AG04450 (cell line): ENCODE measurements around the gene MOV10L1. TPM values are rescaled to one million over a fixed set of nuclear protein-coding genes. Genes with fewer than 3 reads are reported as not detected.

Source experiments
- CTCF ChIA-PET: fragments of 300-600, 350-600 bp; formaldehyde crosslinking; extraction: SDS; loops from one replicate; lab custom pipeline; 2022; ENCODE audit warnings: antibody characterized with exemption, inconsistent platforms; lab: Charles Lee
- POLR2A ChIA-PET: fragments of 350-600 bp; formaldehyde crosslinking; extraction: SDS; loops from one replicate; lab custom pipeline; 2021; ENCODE audit warnings: antibody characterized with exemption, inconsistent platforms; lab: Yijun Ruan, JAX
- DNase-seq: peaks from one replicate; pipeline ENCODE4 v3.0.0-alpha.2; 2011; ENCODE audit warnings: low read depth, low spot score
- H3K27ac ChIP-seq: one replicate; pipeline ENCODE4 v1.5.1; 2012; ENCODE audit warnings: low read depth, low read length, control low read depth
- H3K27me3 ChIP-seq: one replicate; pipeline ENCODE4 v1.6.0; 2012; ENCODE audit warnings: low read length; ENCODE audit not compliant: control insufficient read depth, insufficient read depth
- H3K4me3 ChIP-seq: 2 replicates; pipeline ENCODE4 v1.5.1; 2011; ENCODE audit warnings: mild to moderate bottlenecking, low read depth, low read length, control low read depth
- H3K9me3 ChIP-seq: 2 replicates; pipeline ENCODE4 v1.5.1; 2012; ENCODE audit warnings: low read length; ENCODE audit not compliant: control insufficient read depth, insufficient read depth
- polyA plus RNA-seq: library from polyadenylated mRNA; depleted of rRNA; stranded (reverse); fragments of >200 nt; gene quantifications from 2 replicates; pipeline ENCODE4 v1.2.3, GENCODE V29; 2011
- TF ChIP-seq, protein P1 (sequence below): IDR thresholded peaks from 2 replicates; pipeline ENCODE4 v1.5.1; 2011; ENCODE audit warnings: low read depth, low read length, control low read depth, inconsistent platforms

Gene MOV10L1
- polyA plus RNA-seq, 1 experiment: 4.2 TPM

DNA sequence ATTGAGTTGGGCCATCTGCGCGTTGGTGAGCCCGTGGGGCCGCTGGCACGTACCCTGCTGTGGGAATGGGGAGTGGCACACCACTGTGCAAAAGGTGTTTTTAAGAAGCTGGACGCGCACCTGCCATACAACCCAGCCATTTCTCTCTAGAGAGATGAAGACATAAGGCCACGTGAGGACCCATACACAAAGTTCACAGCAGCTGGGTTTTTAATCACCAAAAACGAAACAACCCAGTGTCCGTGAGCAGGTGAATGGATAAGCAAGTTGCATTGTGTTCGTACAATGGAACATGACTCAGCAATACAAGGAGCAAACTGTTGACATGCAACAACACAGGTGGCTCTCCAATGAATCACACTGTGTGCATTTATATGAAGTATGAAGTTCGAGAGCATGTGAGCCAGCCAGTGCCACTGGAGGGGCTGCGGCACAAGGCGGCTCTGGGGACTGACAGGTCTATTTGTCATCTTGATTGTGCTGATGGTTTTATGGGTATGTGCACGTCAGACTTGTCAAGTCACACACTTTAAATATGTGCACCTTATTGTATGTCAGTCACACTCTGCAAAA is 50.1 kb downstream of the MOV10L1 start:
- ChIA-PET POLR2A (no interaction called here), CTCF (no interaction called here)
- Histone ChIP-seq H3K27ac (no peak overlapping the region), H3K4me3 (no peak overlapping the region), H3K9me3 (no peaks in the 10 kb centered on the region), H3K27me3 (no peaks in the 10 kb centered on the region)
- TF ChIP-seq, protein P1, sequence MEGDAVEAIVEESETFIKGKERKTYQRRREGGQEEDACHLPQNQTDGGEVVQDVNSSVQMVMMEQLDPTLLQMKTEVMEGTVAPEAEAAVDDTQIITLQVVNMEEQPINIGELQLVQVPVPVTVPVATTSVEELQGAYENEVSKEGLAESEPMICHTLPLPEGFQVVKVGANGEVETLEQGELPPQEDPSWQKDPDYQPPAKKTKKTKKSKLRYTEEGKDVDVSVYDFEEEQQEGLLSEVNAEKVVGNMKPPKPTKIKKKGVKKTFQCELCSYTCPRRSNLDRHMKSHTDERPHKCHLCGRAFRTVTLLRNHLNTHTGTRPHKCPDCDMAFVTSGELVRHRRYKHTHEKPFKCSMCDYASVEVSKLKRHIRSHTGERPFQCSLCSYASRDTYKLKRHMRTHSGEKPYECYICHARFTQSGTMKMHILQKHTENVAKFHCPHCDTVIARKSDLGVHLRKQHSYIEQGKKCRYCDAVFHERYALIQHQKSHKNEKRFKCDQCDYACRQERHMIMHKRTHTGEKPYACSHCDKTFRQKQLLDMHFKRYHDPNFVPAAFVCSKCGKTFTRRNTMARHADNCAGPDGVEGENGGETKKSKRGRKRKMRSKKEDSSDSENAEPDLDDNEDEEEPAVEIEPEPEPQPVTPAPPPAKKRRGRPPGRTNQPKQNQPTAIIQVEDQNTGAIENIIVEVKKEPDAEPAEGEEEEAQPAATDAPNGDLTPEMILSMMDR: no peak
- DNase-seq: no peak

DNA sequence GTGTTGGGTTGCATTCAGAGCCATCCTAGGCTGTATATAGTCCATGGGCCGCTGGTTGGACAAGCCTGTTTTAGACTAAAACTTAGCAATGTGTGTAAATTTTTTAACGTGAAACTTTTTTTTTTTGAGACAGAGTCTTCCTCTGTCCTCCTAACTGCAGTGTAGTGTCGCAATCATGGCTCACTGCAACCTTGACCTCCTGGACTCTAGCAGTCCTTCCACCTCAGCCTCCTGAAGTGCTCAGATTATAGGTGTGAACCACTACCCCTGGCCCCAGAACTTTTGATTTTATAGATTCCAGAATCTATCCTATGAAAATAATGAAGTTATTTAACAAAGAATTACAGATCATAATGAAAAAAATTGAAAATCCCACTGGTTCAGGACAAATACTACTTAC is 50.8 kb downstream of the MOV10L1 start:
- no peak for DNase-seq
- no peaks in the 10 kb centered on the region for H3K27me3 ChIP-seq
- CTCF ChIA-PET: no interaction called here
- TF ChIP-seq, protein P1: no peak
- no peak overlapping the region for H3K27ac ChIP-seq
- H3K4me3 ChIP-seq: no peak overlapping the region
- H3K9me3 ChIP-seq: no peaks in the 10 kb centered on the region
- POLR2A ChIA-PET: no interaction called here

DNA sequence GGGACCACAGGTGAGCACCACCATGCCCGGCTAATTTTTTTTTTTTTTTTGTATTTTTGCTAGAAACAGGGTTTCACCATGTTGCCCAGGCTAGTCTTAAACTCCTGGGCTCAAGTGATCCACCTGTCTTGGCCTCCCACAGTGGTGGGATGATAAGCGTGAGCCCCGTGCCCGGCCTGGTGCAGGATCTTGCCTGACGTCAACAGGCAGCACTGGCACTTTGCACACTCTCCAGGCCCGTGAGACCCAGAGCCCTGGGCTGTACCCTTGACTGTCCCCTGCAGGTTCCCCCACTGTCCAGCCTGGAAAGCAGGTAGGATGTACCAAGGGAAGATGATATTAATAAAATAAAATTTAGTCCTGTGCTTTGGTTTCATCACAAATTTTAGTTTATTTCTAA is 51.7 kb downstream of the MOV10L1 start:
- ChIA-PET POLR2A (interaction anchor here (1.0 to 1.1 kb wide), 2 partner anchors 13 to 174 kb away, joined by 3 to 4 read pairs; no protein-coding TSS in a partner anchor), CTCF (no interaction called here)
- TF ChIP-seq, protein P1: no peak
- Histone ChIP-seq H3K27ac (no peak overlapping the region), H3K27me3 (no peaks in the 10 kb centered on the region), H3K9me3 (no peaks in the 10 kb centered on the region; the same call in 1 of the 2 replicates), H3K4me3 (no peak overlapping the region)
- DNase-seq: no peak

DNA sequence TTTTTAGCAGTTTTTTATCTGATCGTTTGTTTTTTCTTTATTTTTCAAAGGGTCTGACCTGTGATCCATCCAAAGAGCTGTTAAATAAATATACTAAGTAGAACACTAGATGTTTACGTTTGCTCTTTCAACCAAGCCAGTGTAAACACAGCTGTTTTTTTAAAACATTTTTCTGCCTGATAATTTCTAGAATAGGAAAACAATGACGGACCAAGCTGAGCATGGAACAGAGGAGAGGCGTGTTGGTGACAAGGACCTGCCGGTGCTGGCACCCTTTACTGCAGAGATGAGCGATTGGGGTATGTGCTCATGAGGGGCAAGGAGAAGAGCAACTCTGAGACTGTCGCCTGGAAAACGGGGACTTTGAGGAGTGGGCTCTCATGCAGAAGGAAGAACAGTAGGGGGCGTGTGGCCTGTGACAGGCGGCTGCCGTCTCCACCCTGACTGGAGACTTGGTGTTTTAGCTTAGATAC is 52.1 kb downstream of the MOV10L1 start:
- POLR2A ChIA-PET: interaction anchor here (1.0 to 1.1 kb wide), 2 partner anchors 13 to 174 kb away, joined by 3 to 4 read pairs; no protein-coding TSS in a partner anchor
- TF ChIP-seq, protein P1: peak; percentile 29; the same call in 1 of the 2 replicates
- CTCF ChIA-PET: interaction anchor here (1.0 to 1.6 kb wide), 3 partner anchors 56 to 212 kb away, joined by 3 to 4 read pairs (median 3); no protein-coding TSS in a partner anchor

DNA sequence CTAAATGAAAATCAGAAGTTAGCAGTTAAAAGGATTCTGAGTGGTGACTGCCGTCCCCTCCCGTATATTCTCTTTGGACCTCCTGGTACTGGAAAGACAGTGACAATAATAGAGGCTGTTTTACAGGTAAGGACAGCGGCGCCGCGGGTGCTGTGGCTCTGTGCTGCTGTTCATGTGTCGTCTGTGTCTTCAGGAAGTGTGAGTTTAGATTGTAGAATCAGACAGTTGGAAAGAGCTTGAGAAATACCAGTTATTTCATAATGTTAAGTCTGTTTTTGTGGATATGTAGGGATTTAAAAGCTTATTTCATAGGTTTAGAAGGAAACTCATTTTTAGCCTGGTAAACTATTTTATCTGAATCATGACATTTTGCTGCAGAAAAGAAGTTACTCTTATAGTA is 53.3 kb downstream of the MOV10L1 start:
- TF ChIP-seq, protein P1: no peak
- no peaks in the 10 kb centered on the region for H3K27me3 ChIP-seq
- DNase-seq: no peak
- H3K9me3 ChIP-seq: no peaks in the 10 kb centered on the region; the same call in 1 of the 2 replicates
- no peak overlapping the region for H3K27ac ChIP-seq
- H3K4me3 ChIP-seq: no peak overlapping the region
- CTCF ChIA-PET: interaction anchor here (0.8 to 1.6 kb wide), 4 partner anchors 14 to 213 kb away, joined by 3 to 4 read pairs (median 3); no protein-coding TSS in a partner anchor
- POLR2A ChIA-PET: no interaction called here

More for the DNA sequence above, 52.1 kb downstream of the MOV10L1 start:
- no peaks in the 10 kb centered on the region for H3K27me3 ChIP-seq
- DNase-seq: peak; percentile 29
- H3K4me3 ChIP-seq: no peak overlapping the region
- no peak overlapping the region for H3K27ac ChIP-seq
- no peaks in the 10 kb centered on the region; the same call in 1 of the 2 replicates for H3K9me3 ChIP-seq
